IPS-11a (cell line): ENCODE measurements around the gene MRPL42.
A peak's percentile ranks its signal among the peaks of the same experiment; 100 is the strongest.
"Not testable (repeated sequence)": the region's sequence is repeated elsewhere in the genome, so short reads cannot be mapped to it uniquely, and the experiment has no call there.

Source experiments
- H3K4me3 ChIP-seq: one replicate; pipeline ENCODE4 v1.5.1; 2013; ENCODE audit warnings: low read depth, low read length, control low read depth

The MRPL42 gene

GRCh38 chr12:93443576-93443975, 23.7 kb upstream of the MRPL42 start:
- no peak overlapping the region for H3K4me3 ChIP-seq

- no peak overlapping the region for H3K4me3 ChIP-seq
Observed at GRCh38 chr12:93447555-93448290, 19.6 kb upstream of the MRPL42 start.

GRCh38 chr12:93448796-93449195, 18.5 kb upstream of the MRPL42 start:
- H3K4me3 ChIP-seq = no peak overlapping the region

- H3K4me3 ChIP-seq = no peak overlapping the region
Observed at GRCh38 chr12:93449277-93449676, 18.0 kb upstream of the MRPL42 start.

GRCh38 chr12:93451423-93452158, 15.7 kb upstream of the MRPL42 start:
- no peak overlapping the region for H3K4me3 ChIP-seq

- no peak overlapping the region for H3K4me3 ChIP-seq
Observed at GRCh38 chr12:93453633-93454032, 13.7 kb upstream of the MRPL42 start.

- H3K4me3 ChIP-seq = no peak overlapping the region
Observed at GRCh38 chr12:93456077-93456476, 11.2 kb upstream of the MRPL42 start.

GRCh38 chr12:93459097-93459496, 8.2 kb upstream of the MRPL42 start:
- H3K4me3 ChIP-seq = no peak overlapping the region

- H3K4me3 ChIP-seq = no peak overlapping the region
Observed at GRCh38 chr12:93460003-93460402, 7.3 kb upstream of the MRPL42 start.

- no peak overlapping the region for H3K4me3 ChIP-seq
Observed at GRCh38 chr12:93460902-93461301, 6.4 kb upstream of the MRPL42 start.

- no peak overlapping the region for H3K4me3 ChIP-seq
Observed at GRCh38 chr12:93461503-93461902, 5.8 kb upstream of the MRPL42 start.

- no peak overlapping the region for H3K4me3 ChIP-seq
Observed at GRCh38 chr12:93465841-93466240, 1.5 kb upstream of the MRPL42 start.

GRCh38 chr12:93466625-93467350, 526 bp upstream of the MRPL42 start:
- no peak overlapping the region for H3K4me3 ChIP-seq

GRCh38 chr12:93468008-93468371, 676 bp downstream of the MRPL42 start:
- peak overlapping the region; percentile 98 for H3K4me3 ChIP-seq

GRCh38 chr12:93469386-93469785, 2.1 kb downstream of the MRPL42 start:
- no peak overlapping the region for H3K4me3 ChIP-seq

GRCh38 chr12:93476555-93476954, 9.2 kb downstream of the MRPL42 start:
- H3K4me3 ChIP-seq = no peak overlapping the region

GRCh38 chr12:93482721-93483120, 15.4 kb downstream of the MRPL42 start:
- no peak overlapping the region for H3K4me3 ChIP-seq

- H3K4me3 ChIP-seq = no peak overlapping the region
Observed at GRCh38 chr12:93483151-93483807, 16.0 kb downstream of the MRPL42 start.

- no peak overlapping the region for H3K4me3 ChIP-seq
Observed at GRCh38 chr12:93484315-93484981, 17.1 kb downstream of the MRPL42 start.

GRCh38 chr12:93492808-93493207, 25.5 kb downstream of the MRPL42 start:
- H3K4me3 ChIP-seq = not testable (repeated sequence)

- no peak overlapping the region for H3K4me3 ChIP-seq
Observed at GRCh38 chr12:93494096-93494495, 26.8 kb downstream of the MRPL42 start.
